Measurements from ENCODE around the gene KCNMA1. TPM values are rescaled to one million over a fixed set of nuclear protein-coding genes. Genes with fewer than 3 reads are reported as not detected.

The KCNMA1 gene
- total RNA-seq, 1 experiment from 2014 or later, result 0.49 TPM

DNA sequence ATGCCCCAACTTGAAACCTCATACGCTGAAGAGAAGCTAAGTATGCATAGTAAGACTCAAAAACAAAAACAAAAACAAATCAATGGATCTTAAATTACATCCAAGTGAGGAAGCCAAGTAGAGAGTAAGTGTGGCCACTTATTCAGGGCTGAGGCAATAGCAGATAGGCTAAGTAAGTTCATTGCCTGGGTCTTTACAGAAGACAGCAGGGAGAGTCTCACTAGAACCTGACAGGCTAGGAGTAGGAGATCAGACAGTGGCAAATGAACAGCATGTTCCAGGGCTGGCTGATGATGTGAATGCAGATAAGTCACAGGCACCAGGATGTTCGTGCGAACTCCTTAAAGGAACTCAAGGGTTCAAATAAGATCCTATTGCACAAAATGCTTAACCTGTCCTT lies 568.6 kb downstream of the KCNMA1 start:
- Histone ChIP-seq H3K79me2 (ENCODE audit: insufficient read depth, low read length) (no peaks in the 10 kb centered on the region), H3K9me3 (ENCODE audit: control insufficient read depth in 1 of 2, insufficient read depth in 1 of 2, low read depth in 1 of 2, low read length in 2 of 2) (no peaks in the 10 kb centered on the region), H3K9me2 (ENCODE audit: insufficient read depth) (no peaks in the 10 kb centered on the region), H4K20me1 (ENCODE audit: insufficient read depth) (no peaks in the 10 kb centered on the region), H3K9ac (ENCODE audit: low read length) (no peak overlapping the region), H3K4me2 (ENCODE audit: low read length) (no peak overlapping the region), H2AFZ (ENCODE audit: low read depth, low read length, poor library complexity, severe bottlenecking) (no peak overlapping the region), H3K4me3 (replicated peaks in 1 of 2; ENCODE audit: low read depth in 1 of 2, low read length in 2 of 2) (no peak overlapping the region), H3K27ac (ENCODE audit: low read depth, low read length) (no peak overlapping the region), H3K27me3 (ENCODE audit: insufficient read depth, low read length) (peaks cover 40% of the 10 kb centered on the region), H3K4me1 (ENCODE audit: control insufficient read depth in 1 of 2, insufficient read depth in 2 of 2, low read length in 2 of 2) (no peaks in the 10 kb centered on the region), H3K36me3 (ENCODE audit: control insufficient read depth in 1 of 2, insufficient read depth in 2 of 2, low read length in 2 of 2) (no peaks in the 10 kb centered on the region; a peak in 1 of 4 replicates)
- intact Hi-C loops (cut with micrococcal nuclease), result no loop called here
- CTCF ChIA-PET, result no interaction called here
- POLR2A ChIA-PET, result no interaction called here
- RAD21 ChIA-PET (ENCODE audit: low non-redundant PET in 1 of 2, low total read pairs in 2 of 2, uncharacterized antibody in 2 of 2, unreplicated experiment in 2 of 2), result no interaction called here
- DNase-seq (ENCODE audit: low read depth, low spot score), result no peak
- ATAC-seq, result no peak
- TF ChIP-seq POLR2AphosphoS5 (IDR thresholded peaks at IDR 0.05; ENCODE audit: low read depth, low read length) (no peak), EZH2phosphoT487 (IDR thresholded peaks at IDR 0.05; ENCODE audit: borderline replicate concordance) (no peak), RAD21 (IDR thresholded peaks at IDR 0.05; ENCODE audit: low read depth) (no peak), SIN3A (IDR thresholded peaks at IDR 0.05; ENCODE audit: low read depth) (no peak), ZNF274 (IDR thresholded peaks at IDR 0.05; ENCODE audit: low read depth, low read length) (no peak)
- TF ChIP-seq, protein P1, sequence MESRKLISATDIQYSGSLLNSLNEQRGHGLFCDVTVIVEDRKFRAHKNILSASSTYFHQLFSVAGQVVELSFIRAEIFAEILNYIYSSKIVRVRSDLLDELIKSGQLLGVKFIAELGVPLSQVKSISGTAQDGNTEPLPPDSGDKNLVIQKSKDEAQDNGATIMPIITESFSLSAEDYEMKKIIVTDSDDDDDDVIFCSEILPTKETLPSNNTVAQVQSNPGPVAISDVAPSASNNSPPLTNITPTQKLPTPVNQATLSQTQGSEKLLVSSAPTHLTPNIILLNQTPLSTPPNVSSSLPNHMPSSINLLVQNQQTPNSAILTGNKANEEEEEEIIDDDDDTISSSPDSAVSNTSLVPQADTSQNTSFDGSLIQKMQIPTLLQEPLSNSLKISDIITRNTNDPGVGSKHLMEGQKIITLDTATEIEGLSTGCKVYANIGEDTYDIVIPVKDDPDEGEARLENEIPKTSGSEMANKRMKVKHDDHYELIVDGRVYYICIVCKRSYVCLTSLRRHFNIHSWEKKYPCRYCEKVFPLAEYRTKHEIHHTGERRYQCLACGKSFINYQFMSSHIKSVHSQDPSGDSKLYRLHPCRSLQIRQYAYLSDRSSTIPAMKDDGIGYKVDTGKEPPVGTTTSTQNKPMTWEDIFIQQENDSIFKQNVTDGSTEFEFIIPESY (IDR thresholded peaks at IDR 0.05; ENCODE audit: extremely low read depth, insufficient replicate concordance, low read length), result no peak
- TF ChIP-seq, protein P2, sequence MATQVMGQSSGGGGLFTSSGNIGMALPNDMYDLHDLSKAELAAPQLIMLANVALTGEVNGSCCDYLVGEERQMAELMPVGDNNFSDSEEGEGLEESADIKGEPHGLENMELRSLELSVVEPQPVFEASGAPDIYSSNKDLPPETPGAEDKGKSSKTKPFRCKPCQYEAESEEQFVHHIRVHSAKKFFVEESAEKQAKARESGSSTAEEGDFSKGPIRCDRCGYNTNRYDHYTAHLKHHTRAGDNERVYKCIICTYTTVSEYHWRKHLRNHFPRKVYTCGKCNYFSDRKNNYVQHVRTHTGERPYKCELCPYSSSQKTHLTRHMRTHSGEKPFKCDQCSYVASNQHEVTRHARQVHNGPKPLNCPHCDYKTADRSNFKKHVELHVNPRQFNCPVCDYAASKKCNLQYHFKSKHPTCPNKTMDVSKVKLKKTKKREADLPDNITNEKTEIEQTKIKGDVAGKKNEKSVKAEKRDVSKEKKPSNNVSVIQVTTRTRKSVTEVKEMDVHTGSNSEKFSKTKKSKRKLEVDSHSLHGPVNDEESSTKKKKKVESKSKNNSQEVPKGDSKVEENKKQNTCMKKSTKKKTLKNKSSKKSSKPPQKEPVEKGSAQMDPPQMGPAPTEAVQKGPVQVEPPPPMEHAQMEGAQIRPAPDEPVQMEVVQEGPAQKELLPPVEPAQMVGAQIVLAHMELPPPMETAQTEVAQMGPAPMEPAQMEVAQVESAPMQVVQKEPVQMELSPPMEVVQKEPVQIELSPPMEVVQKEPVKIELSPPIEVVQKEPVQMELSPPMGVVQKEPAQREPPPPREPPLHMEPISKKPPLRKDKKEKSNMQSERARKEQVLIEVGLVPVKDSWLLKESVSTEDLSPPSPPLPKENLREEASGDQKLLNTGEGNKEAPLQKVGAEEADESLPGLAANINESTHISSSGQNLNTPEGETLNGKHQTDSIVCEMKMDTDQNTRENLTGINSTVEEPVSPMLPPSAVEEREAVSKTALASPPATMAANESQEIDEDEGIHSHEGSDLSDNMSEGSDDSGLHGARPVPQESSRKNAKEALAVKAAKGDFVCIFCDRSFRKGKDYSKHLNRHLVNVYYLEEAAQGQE (IDR thresholded peaks at IDR 0.05; ENCODE audit: low read depth), result no peak
- TF ChIP-seq, protein P3, sequence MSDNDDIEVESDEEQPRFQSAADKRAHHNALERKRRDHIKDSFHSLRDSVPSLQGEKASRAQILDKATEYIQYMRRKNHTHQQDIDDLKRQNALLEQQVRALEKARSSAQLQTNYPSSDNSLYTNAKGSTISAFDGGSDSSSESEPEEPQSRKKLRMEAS (IDR thresholded peaks at IDR 0.05), result no peak
- no TSS peak for BruUV-seq (replicated peaks)

Measured in HCT116 (cell line).